Small intestine (tissue), 7 donors: ENCODE results near the gene TOLLIP. TPM values are rescaled to one million over a fixed set of nuclear protein-coding genes. Genes with fewer than 3 reads are reported as not detected.

Source experiments
- DNase-seq, 2 donors: peaks; one replicate each; pipeline versions ENCODE4 v3.0.0 to v3.0.0-alpha.2; 2013
- FAIRE-seq: peaks from 2 replicates; lab custom pipeline; 2012; peaks lifted over from hg19 to GRCh38; lab: Jason Lieb, UNC
- H3K27ac ChIP-seq, 3 donors: one replicate each; pipeline ENCODE4 v1.5.1; 2013; ENCODE audit warnings: low read length in 2 of 3, mild to moderate bottlenecking in 2 of 3, control low read depth in 1 of 3, inconsistent platforms in 1 of 3, low read depth in 1 of 3, moderate library complexity in 1 of 3
- H3K27me3 ChIP-seq, 3 donors: one replicate each; pipeline ENCODE4 v1.6.1; 2013; ENCODE audit warnings: low read length in 3 of 3, inconsistent platforms in 1 of 3; ENCODE audit not compliant: control insufficient read depth in 3 of 3, insufficient read depth in 3 of 3
- H3K36me3 ChIP-seq, 3 donors: one replicate each; pipeline ENCODE4 v1.6.1; 2013; ENCODE audit warnings: low read length in 3 of 3, inconsistent platforms in 1 of 3, low read depth in 1 of 3, mild to moderate bottlenecking in 1 of 3, moderate library complexity in 1 of 3; ENCODE audit not compliant: control insufficient read depth in 3 of 3, insufficient read depth in 2 of 3
- H3K4me1 ChIP-seq, 3 donors: one replicate each; pipeline ENCODE4 v1.6.1; 2013; ENCODE audit warnings: low read length in 2 of 3, inconsistent platforms in 1 of 3, low read depth in 1 of 3, mild to moderate bottlenecking in 1 of 3, moderate library complexity in 1 of 3; ENCODE audit not compliant: control insufficient read depth in 3 of 3, insufficient read depth in 2 of 3
- H3K4me3 ChIP-seq, 3 donors: one replicate each; pipeline ENCODE4 v1.5.1; 2013; ENCODE audit warnings: low read length in 3 of 3, control low read depth in 1 of 3, inconsistent platforms in 1 of 3, low read depth in 1 of 3, mild to moderate bottlenecking in 1 of 3, moderate library complexity in 1 of 3
- H3K9me3 ChIP-seq, 2 donors: one replicate each; pipeline ENCODE4 v1.6.1; 2013; ENCODE audit warnings: low read depth in 1 of 2, low read length in 1 of 2; ENCODE audit not compliant: control insufficient read depth in 2 of 2, insufficient read depth in 1 of 2
- WGBS, 3 donors: extraction: QIAGEN DNeasy Blood & Tissue Kit; methylation state at CpG; one replicate each; pipeline ENCODE4 v1.1.7; 2013; 5-methylcytosine and 5-hydroxymethylcytosine counted together
- polyA plus RNA-seq, 4 donors: library from polyadenylated mRNA; stranded (reverse) in 3 of 4; unstranded in 1 of 4; fragments of 200-250 nt in 3 of 4; fragments of 120-200 nt in 1 of 4; gene quantifications; one replicate each; pipeline versions ENCODE4 v1.2.1 to v1.2.3, GENCODE V29; 2013
- donor health status: healthy with polysubstance abuse.
- donor health status: control.
- donor health status: control.
- donor health status: Bipolar disorder and iron deficiency.
- donor health status: healthy.

The TOLLIP gene
- polyA plus RNA-seq, 4 donors, result 33.1 to 57.0 (median 41.0) TPM

- Histone ChIP-seq H3K27ac (no peak overlapping the region), H3K4me3 (no peak overlapping the region), H3K36me3 (peaks cover 2 to 80% (median 2%) of the 10 kb centered on the region in 3 donors), H3K4me1 (peaks cover 5 to 33% (median 9%) of the 10 kb centered on the region in 3 donors), H3K27me3 (no peaks in the 10 kb centered on the region), H3K9me3 (no peaks in the 10 kb centered on the region)
- WGBS, 3 donors, result 89 to 94% (median 93%) methylated on average over 9 of the region's 9 CpGs
- no peak for FAIRE-seq
- no peak for DNase-seq
Measured at GRCh38 chr11:1296287-1296686, 13.1 kb downstream of the TOLLIP start.

GRCh38 chr11:1295591-1295990 is 13.8 kb downstream of the TOLLIP start:
- Histone ChIP-seq H3K9me3 (no peaks in the 10 kb centered on the region), H3K27ac (no peak overlapping the region), H3K4me1 (peaks cover 5 to 32% (median 9%) of the 10 kb centered on the region in 3 donors), H3K4me3 (no peak overlapping the region), H3K36me3 (peaks cover 0 to 82% (median 2%) of the 10 kb centered on the region in 3 donors), H3K27me3 (no peaks in the 10 kb centered on the region)
- 93 to 96% (median 95%) methylated on average over 23 of the region's 23 CpGs for WGBS, 3 donors
- no peak for FAIRE-seq
- no peak for DNase-seq

- Histone ChIP-seq H3K36me3 (peaks cover 0 to 82% (median 2%) of the 10 kb centered on the region in 3 donors), H3K4me1 (peaks cover 5 to 31% (median 9%) of the 10 kb centered on the region in 3 donors), H3K9me3 (no peaks in the 10 kb centered on the region), H3K27me3 (no peaks in the 10 kb centered on the region), H3K4me3 (no peak overlapping the region), H3K27ac (no peak overlapping the region)
- no peak for FAIRE-seq
- DNase-seq, result no peak
- WGBS, 3 donors, result 89 to 92% (median 91%) methylated on average over 22 of the region's 22 CpGs
Measured at GRCh38 chr11:1295086-1295485, 14.3 kb downstream of the TOLLIP start.

- no peak for FAIRE-seq
- Histone ChIP-seq H3K9me3 (no peaks in the 10 kb centered on the region), H3K36me3 (peaks cover 2 to 88% (median 2%) of the 10 kb centered on the region in 3 donors), H3K4me1 (peaks cover under 1 to 18% (median 7%) of the 10 kb centered on the region in 3 donors), H3K4me3 (no peak overlapping the region), H3K27ac (no peak overlapping the region), H3K27me3 (no peaks in the 10 kb centered on the region)
- DNase-seq, result peak in 1 of 2 donors; percentile 45
- WGBS, 3 donors, result 77 to 80% (median 78%) methylated on average over 13 of the region's 13 CpGs
Measured at GRCh38 chr11:1293619-1294015, 15.8 kb downstream of the TOLLIP start.

GRCh38 chr11:1292644-1293618 is 16.5 kb downstream of the TOLLIP start:
- no peaks in the 10 kb centered on the region for H3K27me3 ChIP-seq
- H3K9me3 ChIP-seq, result no peaks in the 10 kb centered on the region
- no peak for FAIRE-seq
- peaks cover 2 to 88% (median 7%) of the 10 kb centered on the region in 3 donors for H3K36me3 ChIP-seq
- H3K4me3 ChIP-seq, result no peak overlapping the region
- H3K4me1 ChIP-seq, result peaks cover 0 to 12% (median 5%) of the 10 kb centered on the region in 3 donors
- DNase-seq, result no peak
- 90 to 95% (median 93%) methylated on average over 43 of the region's 43 CpGs for WGBS, 3 donors
- H3K27ac ChIP-seq, result no peak overlapping the region

GRCh38 chr11:1292018-1292643 is 17.3 kb downstream of the TOLLIP start:
- peaks cover 2 to 84% (median 7%) of the 10 kb centered on the region in 3 donors for H3K36me3 ChIP-seq
- WGBS, 3 donors, result 93 to 94% (median 94%) methylated on average over 10 of the region's 10 CpGs
- no peak overlapping the region for H3K27ac ChIP-seq
- H3K4me1 ChIP-seq, result peaks cover 0 to 4% (median 0%) of the 10 kb centered on the region in 3 donors
- no peaks in the 10 kb centered on the region for H3K27me3 ChIP-seq
- H3K9me3 ChIP-seq, result no peaks in the 10 kb centered on the region
- FAIRE-seq, result no peak
- no peak overlapping the region for H3K4me3 ChIP-seq
- no peak for DNase-seq

- DNase-seq (no peak), FAIRE-seq (no peak)
Measured at GRCh38 chr11:1291295-1292017, 18.0 kb downstream of the TOLLIP start.

More at GRCh38 chr11:1291295-1292017, 18.0 kb downstream of the TOLLIP start:
- no peak overlapping the region for H3K27ac ChIP-seq
- no peaks in the 10 kb centered on the region for H3K9me3 ChIP-seq
- no peaks in the 10 kb centered on the region for H3K4me1 ChIP-seq
- H3K36me3 ChIP-seq, result peaks cover 8 to 85% (median 11%) of the 10 kb centered on the region in 3 donors
- no peak overlapping the region for H3K4me3 ChIP-seq
- 90 to 95% (median 93%) methylated on average over 24 to 46 of the region's 46 CpGs for WGBS, 3 donors
- no peaks in the 10 kb centered on the region for H3K27me3 ChIP-seq
